SKM-1 (cell line): ENCODE results near the gene MRPL34.
A peak's percentile ranks its signal among the peaks of the same experiment; 100 is the strongest.

Source experiments
- DNase-seq: peaks from one replicate; lab custom pipeline; 2025; ENCODE audit not compliant: unreplicated experiment; lab: John Stamatoyannopoulos, UW

The MRPL34 gene

GRCh38 chr19:17340302-17340870 is 34.7 kb downstream of the MRPL34 start:
- DNase-seq: no peak

GRCh38 chr19:17340871-17341357 is 35.2 kb downstream of the MRPL34 start:
- DNase-seq: no peak

GRCh38 chr19:17341386-17341785 is 35.7 kb downstream of the MRPL34 start:
- no peak for DNase-seq

- DNase-seq: no peak
Measured at GRCh38 chr19:17341845-17342244, 36.2 kb downstream of the MRPL34 start.

- DNase-seq: peak; percentile 12
Measured at GRCh38 chr19:17346109-17346671, 40.5 kb downstream of the MRPL34 start.

- DNase-seq: no peak
Measured at GRCh38 chr19:17347361-17347760, 41.7 kb downstream of the MRPL34 start.

- DNase-seq: no peak
Measured at GRCh38 chr19:17347877-17348276, 42.2 kb downstream of the MRPL34 start.

- no peak for DNase-seq
Measured at GRCh38 chr19:17348700-17349099, 43.0 kb downstream of the MRPL34 start.

GRCh38 chr19:17351815-17352435 is 46.3 kb downstream of the MRPL34 start:
- no peak for DNase-seq

- no peak for DNase-seq
Measured at GRCh38 chr19:17352608-17353280, 47.1 kb downstream of the MRPL34 start.

GRCh38 chr19:17353386-17353785 is 47.7 kb downstream of the MRPL34 start:
- DNase-seq: no peak
